ENCODE data around the gene PBX4.

DNA sequence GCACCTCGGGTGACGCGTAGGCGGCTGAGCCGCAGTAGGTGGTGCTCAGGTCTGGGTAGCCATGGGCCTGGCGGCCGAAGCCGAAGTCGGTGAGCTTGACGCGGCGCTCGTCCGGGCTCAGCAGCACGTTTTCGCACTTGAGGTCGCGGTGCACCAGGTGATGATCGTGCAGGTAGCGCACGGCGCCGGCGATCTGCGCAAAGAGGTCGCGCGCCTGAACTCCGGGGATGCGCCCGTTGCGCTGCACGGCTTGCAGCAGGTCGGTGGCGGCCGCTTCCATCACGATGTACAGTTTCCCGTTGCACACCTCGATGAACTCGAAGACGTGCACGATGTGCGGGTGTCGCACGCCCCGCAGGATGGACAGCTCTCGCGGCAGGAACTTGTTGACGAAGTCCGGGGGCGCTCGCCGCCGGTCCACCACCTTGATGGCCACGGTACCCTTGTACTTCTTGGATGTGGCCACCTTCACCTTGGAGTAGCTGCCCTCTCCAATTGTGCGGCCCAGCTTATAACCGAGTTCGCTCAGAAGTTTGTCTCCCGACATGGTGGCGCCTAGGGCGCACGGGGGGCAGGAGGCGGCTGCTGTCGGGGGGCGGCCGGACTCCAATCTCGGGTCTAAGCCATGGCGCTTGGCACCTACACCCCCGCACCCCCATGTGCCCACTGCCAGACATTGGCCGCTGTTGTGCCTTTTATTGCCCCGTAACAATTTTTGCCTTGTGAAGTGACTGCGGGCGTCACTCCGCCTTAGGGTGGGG is 103.4 kb downstream of the PBX4 start, which contains the start of gene TSSK6:
- TF ChIP-seq, protein P1, sequence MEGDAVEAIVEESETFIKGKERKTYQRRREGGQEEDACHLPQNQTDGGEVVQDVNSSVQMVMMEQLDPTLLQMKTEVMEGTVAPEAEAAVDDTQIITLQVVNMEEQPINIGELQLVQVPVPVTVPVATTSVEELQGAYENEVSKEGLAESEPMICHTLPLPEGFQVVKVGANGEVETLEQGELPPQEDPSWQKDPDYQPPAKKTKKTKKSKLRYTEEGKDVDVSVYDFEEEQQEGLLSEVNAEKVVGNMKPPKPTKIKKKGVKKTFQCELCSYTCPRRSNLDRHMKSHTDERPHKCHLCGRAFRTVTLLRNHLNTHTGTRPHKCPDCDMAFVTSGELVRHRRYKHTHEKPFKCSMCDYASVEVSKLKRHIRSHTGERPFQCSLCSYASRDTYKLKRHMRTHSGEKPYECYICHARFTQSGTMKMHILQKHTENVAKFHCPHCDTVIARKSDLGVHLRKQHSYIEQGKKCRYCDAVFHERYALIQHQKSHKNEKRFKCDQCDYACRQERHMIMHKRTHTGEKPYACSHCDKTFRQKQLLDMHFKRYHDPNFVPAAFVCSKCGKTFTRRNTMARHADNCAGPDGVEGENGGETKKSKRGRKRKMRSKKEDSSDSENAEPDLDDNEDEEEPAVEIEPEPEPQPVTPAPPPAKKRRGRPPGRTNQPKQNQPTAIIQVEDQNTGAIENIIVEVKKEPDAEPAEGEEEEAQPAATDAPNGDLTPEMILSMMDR (IDR thresholded peaks at IDR 0.05; ENCODE audit: insufficient read depth, low read length): no peak
- TF ChIP-seq POLR2AphosphoS5 (IDR thresholded peaks at IDR 0.05; ENCODE audit: low read depth): 0 out of 2 replicates have a peak, but pooled peaks have one; percentile 20
- TF ChIP-seq, protein P2, sequence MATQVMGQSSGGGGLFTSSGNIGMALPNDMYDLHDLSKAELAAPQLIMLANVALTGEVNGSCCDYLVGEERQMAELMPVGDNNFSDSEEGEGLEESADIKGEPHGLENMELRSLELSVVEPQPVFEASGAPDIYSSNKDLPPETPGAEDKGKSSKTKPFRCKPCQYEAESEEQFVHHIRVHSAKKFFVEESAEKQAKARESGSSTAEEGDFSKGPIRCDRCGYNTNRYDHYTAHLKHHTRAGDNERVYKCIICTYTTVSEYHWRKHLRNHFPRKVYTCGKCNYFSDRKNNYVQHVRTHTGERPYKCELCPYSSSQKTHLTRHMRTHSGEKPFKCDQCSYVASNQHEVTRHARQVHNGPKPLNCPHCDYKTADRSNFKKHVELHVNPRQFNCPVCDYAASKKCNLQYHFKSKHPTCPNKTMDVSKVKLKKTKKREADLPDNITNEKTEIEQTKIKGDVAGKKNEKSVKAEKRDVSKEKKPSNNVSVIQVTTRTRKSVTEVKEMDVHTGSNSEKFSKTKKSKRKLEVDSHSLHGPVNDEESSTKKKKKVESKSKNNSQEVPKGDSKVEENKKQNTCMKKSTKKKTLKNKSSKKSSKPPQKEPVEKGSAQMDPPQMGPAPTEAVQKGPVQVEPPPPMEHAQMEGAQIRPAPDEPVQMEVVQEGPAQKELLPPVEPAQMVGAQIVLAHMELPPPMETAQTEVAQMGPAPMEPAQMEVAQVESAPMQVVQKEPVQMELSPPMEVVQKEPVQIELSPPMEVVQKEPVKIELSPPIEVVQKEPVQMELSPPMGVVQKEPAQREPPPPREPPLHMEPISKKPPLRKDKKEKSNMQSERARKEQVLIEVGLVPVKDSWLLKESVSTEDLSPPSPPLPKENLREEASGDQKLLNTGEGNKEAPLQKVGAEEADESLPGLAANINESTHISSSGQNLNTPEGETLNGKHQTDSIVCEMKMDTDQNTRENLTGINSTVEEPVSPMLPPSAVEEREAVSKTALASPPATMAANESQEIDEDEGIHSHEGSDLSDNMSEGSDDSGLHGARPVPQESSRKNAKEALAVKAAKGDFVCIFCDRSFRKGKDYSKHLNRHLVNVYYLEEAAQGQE (IDR thresholded peaks at IDR 0.05; ENCODE audit: insufficient replicate concordance, low read depth): no peak
- TF ChIP-seq GABPA (IDR thresholded peaks at IDR 0.05; ENCODE audit: low read depth): no peak
